ENCODE data around the gene OR7D2. TPM values are rescaled to one million over a fixed set of nuclear protein-coding genes. Genes with fewer than 3 reads are reported as not detected.

Gene OR7D2
- total RNA-seq, 3 donors from 2014 or later, result 0.16 TPM; not detected in 2

DNA sequence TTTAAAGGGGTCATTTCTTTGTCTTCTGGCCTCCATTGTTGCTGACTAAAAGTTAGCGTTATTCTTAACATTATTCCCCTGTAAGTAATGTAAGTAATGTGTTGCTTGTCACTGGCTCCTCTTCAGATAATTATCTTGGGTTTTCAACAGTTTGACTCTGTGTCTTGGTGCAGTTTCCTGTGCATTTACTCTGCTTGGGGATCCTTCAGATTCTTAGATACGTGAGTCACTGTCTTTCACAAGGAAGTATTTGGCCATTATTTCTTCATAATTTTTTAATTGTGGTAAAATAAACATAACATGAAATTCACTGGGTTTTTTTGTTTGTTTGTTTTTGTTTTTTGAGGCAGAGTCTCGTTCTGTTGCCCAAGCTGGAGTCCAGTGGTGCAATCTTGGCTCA, 13.5 kb upstream of the OR7D2 start:
- no peaks in the 10 kb centered on the region for H3K27me3 ChIP-seq
- DNase-seq (ENCODE audit: low spot score in 2 of 2), result no peak
- no peak overlapping the region for H3K4me3 ChIP-seq
- H3K27ac ChIP-seq, result no peak overlapping the region
- H3K9me3 ChIP-seq, result peaks cover 30 to 68% of the 10 kb centered on the region in 2 donors
- intact Hi-C loops (cut with DNase I; ENCODE audit: low total_unique reads), result no loop called here
- peaks cover 10% of the 10 kb centered on the region for H3K36me3 ChIP-seq
- TF ChIP-seq POLR2A (IDR thresholded peaks at IDR 0.05), result no peak
- TF ChIP-seq, protein P1, sequence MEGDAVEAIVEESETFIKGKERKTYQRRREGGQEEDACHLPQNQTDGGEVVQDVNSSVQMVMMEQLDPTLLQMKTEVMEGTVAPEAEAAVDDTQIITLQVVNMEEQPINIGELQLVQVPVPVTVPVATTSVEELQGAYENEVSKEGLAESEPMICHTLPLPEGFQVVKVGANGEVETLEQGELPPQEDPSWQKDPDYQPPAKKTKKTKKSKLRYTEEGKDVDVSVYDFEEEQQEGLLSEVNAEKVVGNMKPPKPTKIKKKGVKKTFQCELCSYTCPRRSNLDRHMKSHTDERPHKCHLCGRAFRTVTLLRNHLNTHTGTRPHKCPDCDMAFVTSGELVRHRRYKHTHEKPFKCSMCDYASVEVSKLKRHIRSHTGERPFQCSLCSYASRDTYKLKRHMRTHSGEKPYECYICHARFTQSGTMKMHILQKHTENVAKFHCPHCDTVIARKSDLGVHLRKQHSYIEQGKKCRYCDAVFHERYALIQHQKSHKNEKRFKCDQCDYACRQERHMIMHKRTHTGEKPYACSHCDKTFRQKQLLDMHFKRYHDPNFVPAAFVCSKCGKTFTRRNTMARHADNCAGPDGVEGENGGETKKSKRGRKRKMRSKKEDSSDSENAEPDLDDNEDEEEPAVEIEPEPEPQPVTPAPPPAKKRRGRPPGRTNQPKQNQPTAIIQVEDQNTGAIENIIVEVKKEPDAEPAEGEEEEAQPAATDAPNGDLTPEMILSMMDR (IDR thresholded peaks at IDR 0.05), result no peak
- no peak for TF ChIP-seq POLR2AphosphoS5 (IDR thresholded peaks at IDR 0.05)
- no peaks in the 10 kb centered on the region for H3K4me1 ChIP-seq

DNA sequence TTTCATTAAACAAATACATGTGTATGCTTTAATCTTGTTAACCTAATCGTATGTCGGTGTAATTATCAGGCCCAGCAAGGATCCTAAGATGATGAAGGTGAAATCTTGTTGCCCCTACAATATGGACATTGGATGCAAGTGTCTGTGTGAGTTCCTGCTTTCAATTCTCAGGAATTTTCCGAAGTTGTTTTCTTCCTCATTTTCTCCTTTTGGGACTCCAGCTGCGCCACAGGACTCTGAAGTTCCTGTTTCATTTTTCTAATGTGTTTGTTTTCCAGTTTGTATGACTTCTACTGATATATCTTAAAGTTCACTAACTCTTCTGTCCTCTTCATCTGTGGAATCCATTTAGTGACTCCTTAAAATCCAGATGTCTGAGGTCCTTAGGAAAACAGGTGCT, 11.9 kb upstream of the OR7D2 start:
- H3K27ac ChIP-seq, result no peak overlapping the region
- no peaks in the 10 kb centered on the region for H3K4me1 ChIP-seq
- TF ChIP-seq POLR2AphosphoS5 (IDR thresholded peaks at IDR 0.05) (no peak), POLR2A (IDR thresholded peaks at IDR 0.05) (no peak)
- TF ChIP-seq, protein P1 (IDR thresholded peaks at IDR 0.05), result no peak
- H3K9me3 ChIP-seq, result peaks cover 14 to 54% of the 10 kb centered on the region in 2 donors
- intact Hi-C loops (cut with DNase I; ENCODE audit: low total_unique reads), result no loop called here
- peaks cover 5% of the 10 kb centered on the region for H3K36me3 ChIP-seq
- no peak overlapping the region for H3K4me3 ChIP-seq
- no peak for DNase-seq (ENCODE audit: low spot score in 2 of 2)
- H3K27me3 ChIP-seq, result no peaks in the 10 kb centered on the region

DNA sequence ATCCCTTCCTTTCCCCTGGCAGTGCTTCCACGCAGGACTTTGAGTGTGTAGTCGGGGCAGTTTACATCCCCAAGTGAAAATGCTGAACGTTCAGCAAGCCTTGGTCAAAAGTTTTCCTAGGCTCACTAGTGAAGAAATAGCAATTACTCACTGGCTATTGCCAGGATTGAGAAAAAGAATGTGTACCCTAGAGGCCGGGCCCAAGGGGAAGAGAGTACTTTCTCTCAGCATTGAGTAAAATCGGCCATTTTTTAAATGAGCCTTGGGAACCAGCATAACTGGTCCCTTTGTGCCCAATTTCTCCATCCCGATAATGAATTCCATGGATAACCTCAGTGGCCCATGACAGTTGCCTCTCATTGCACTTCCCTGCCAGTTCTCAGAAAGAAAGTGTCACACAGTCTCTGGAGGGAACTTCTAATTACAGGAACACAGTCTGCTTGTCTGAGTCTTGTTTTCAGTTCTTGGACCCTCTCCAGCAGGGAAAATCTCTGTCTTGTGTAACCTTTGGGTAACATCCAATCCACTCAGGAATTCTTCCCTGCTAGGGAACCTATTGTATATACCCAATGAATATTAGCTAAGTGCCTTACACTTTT, 7.3 kb upstream of the OR7D2 start:
- TF ChIP-seq, protein P1 (IDR thresholded peaks at IDR 0.05), result no peak
- no peak for TF ChIP-seq POLR2AphosphoS5 (IDR thresholded peaks at IDR 0.05)
- no peak for TF ChIP-seq POLR2A (IDR thresholded peaks at IDR 0.05)
- no peak overlapping the region for H3K27ac ChIP-seq
- H3K9me3 ChIP-seq, result peaks cover 0 to 13% of the 10 kb centered on the region in 2 donors
- H3K4me3 ChIP-seq, result no peak overlapping the region
- no peak for DNase-seq (ENCODE audit: low spot score in 2 of 2)
- H3K27me3 ChIP-seq, result no peaks in the 10 kb centered on the region
- H3K36me3 ChIP-seq, result no peaks in the 10 kb centered on the region
- H3K4me1 ChIP-seq, result no peaks in the 10 kb centered on the region
- intact Hi-C loops (cut with DNase I; ENCODE audit: low total_unique reads), result loop anchor here (1.0 kb wide), 1 partner anchor 10 kb away; no protein-coding TSS in a partner anchor

DNA sequence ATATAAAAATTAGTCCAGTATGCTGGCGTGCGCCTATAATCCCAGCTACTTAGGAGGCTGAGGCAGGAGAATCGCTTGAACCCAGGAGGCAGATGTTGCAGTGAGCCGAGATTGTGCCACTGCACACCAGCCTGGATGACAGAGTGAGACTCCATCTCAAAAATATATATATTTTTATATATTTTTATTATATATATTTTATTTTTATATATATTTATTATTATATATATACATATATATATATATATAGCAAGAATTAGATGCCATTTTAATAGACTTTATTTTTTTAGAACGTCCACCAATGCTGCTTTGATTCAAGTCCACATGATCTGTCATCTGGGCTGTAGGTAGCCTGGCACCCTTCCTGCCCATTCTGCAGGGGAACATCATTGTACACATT, 3.5 kb upstream of the OR7D2 start:
- Histone ChIP-seq H3K4me1 (no peaks in the 10 kb centered on the region), H3K4me3 (no peak overlapping the region), H3K27me3 (no peaks in the 10 kb centered on the region), H3K27ac (no peak overlapping the region), H3K9me3 (no peaks in the 10 kb centered on the region), H3K36me3 (no peaks in the 10 kb centered on the region)
- TF ChIP-seq, protein P1 (IDR thresholded peaks at IDR 0.05), result no peak
- intact Hi-C loops (cut with DNase I; ENCODE audit: low total_unique reads), result no loop called here
- DNase-seq (ENCODE audit: low spot score in 2 of 2), result no peak

DNA sequence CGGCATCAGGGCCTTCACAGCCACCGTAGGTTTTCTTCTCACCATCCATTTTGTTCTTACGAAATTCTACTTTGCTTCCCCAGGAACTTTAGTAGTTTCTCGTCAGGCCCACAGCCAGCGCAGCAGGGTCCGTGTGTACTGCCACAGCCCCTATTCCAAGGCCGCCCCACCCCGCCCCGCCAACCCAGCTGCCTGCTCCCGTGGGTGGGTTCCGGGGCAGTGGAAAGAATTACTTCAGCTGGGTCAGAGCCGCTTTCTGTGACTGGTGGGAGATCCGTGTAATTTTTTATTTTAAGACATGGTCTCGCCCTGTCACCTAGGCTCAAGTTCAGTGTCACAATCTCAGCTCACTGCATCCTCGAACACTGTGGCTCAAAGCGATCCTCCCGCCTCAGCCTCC, 4.2 kb downstream of the OR7D2 start:
- intact Hi-C loops (cut with DNase I; ENCODE audit: low total_unique reads), result no loop called here
- no peak overlapping the region for H3K4me3 ChIP-seq
- no peaks in the 10 kb centered on the region for H3K4me1 ChIP-seq
- DNase-seq (ENCODE audit: low spot score in 2 of 2), result no peak
- H3K9me3 ChIP-seq, result peaks cover 3 to 7% of the 10 kb centered on the region in 2 donors
- no peaks in the 10 kb centered on the region for H3K27me3 ChIP-seq
- TF ChIP-seq POLR2A (IDR thresholded peaks at IDR 0.05) (no peak), POLR2AphosphoS5 (IDR thresholded peaks at IDR 0.05) (no peak)
- TF ChIP-seq, protein P1 (IDR thresholded peaks at IDR 0.05), result no peak
- H3K36me3 ChIP-seq, result no peaks in the 10 kb centered on the region
- H3K27ac ChIP-seq, result no peak overlapping the region
